Uterus (tissue), 2 donors: ENCODE results near the gene OR5D18.

ENCODE experiments used
- CTCF ChIP-seq, 4 experiments: fragments of 200-600 bp in 2 of 4; fragments of 450-650 bp in 2 of 4; sonication (generic) in 2 of 4; IDR thresholded peaks; one replicate each; pipeline ENCODE4 v1.5.1; 2016 to 2019; ENCODE audit warnings: antibody characterized with exemption in 4 of 4, mild to moderate bottlenecking in 2 of 4, moderate library complexity in 1 of 4
- POLR2A ChIP-seq, 2 donors: fragments of 450-650 bp; IDR thresholded peaks; one replicate each; pipeline ENCODE4 v1.6.1; 2016; ENCODE audit warnings: antibody characterized with exemption in 2 of 2, mild to moderate bottlenecking in 1 of 2, moderate library complexity in 1 of 2

- no peak for TF ChIP-seq CTCF (IDR thresholded peaks at IDR 0.05)
- TF ChIP-seq POLR2A (IDR thresholded peaks at IDR 0.05), result no peak
Measured at GRCh38 chr11:55795256-55795655, 24.2 kb upstream of the OR5D18 start, which contains the start of gene OR5D14.
